HepG2 (cell line): ENCODE results near the gene TAF11L3.
"Not testable (repeated sequence)": the region's sequence is repeated elsewhere in the genome, so short reads cannot be mapped to it uniquely, and the experiment has no call there.

Source experiments
- BHLHE40 ChIP-seq: IDR thresholded peaks from 2 replicates; pipeline ENCODE4 v1.6.1; 2011; ENCODE audit warnings: low read length, improper control_type of control experiment
- CREM ChIP-seq, 2 experiments: sonication (generic) in 1 of 2; formaldehyde crosslinking in 1 of 2; IDR thresholded peaks; 2 replicates each; pipeline versions ENCODE4 v1.4.0 to v1.6.1; 2016 to 2020; ENCODE audit warnings: antibody characterized with exemption in 1 of 2, mild to moderate bottlenecking in 1 of 2, missing genetic modification reagents in 1 of 2
- CTCF ChIP-seq: sonication (generic); formaldehyde crosslinking; IDR thresholded peaks from 2 replicates; pipeline ENCODE4 v1.5.0; 2020; ENCODE audit warnings: mild to moderate bottlenecking, missing genetic modification reagents, moderate library complexity
- ETS1 ChIP-seq: sonication (generic); formaldehyde crosslinking; IDR thresholded peaks from 2 replicates; pipeline ENCODE4 v1.4.0; 2020; ENCODE audit warnings: missing genetic modification reagents
- HMGXB3 ChIP-seq: sonication (generic); formaldehyde crosslinking; IDR thresholded peaks from 2 replicates; pipeline ENCODE4 v1.4.0; 2020; ENCODE audit warnings: missing genetic modification reagents, borderline replicate concordance
- HOMEZ ChIP-seq: IDR thresholded peaks from 2 replicates; pipeline ENCODE4 v1.6.1; 2016; ENCODE audit warnings: low read depth
- POLR2AphosphoS2 ChIP-seq: IDR thresholded peaks from 2 replicates; pipeline ENCODE4 v1.6.1; 2011; ENCODE audit warnings: low read depth, low read length, improper control_type of control experiment
- SSRP1 ChIP-seq: IDR thresholded peaks from 2 replicates; pipeline ENCODE4 v1.6.1; 2016; ENCODE audit warnings: control low read depth
- ZBTB42 ChIP-seq: sonication (generic); formaldehyde crosslinking; IDR thresholded peaks from 2 replicates; pipeline ENCODE4 v1.5.0; 2020; ENCODE audit warnings: mild to moderate bottlenecking, missing genetic modification reagents
- ZNF205 ChIP-seq: IDR thresholded peaks from 2 replicates; pipeline ENCODE4 v1.6.1; 2018; ENCODE audit warnings: missing biosample characterization, missing genetic modification reagents
- ZNF333 ChIP-seq: sonication (generic); formaldehyde crosslinking; IDR thresholded peaks from 2 replicates; pipeline ENCODE4 v1.4.0; 2020; ENCODE audit warnings: mild to moderate bottlenecking, missing genetic modification reagents, borderline replicate concordance
- ZNF546 ChIP-seq: sonication (generic); formaldehyde crosslinking; conservative IDR thresholded peaks from 2 replicates; pipeline ENCODE4 v1.8.1; 2023; ENCODE audit warnings: mild to moderate bottlenecking, missing genetic modification reagents
- ZNF558 ChIP-seq: sonication (generic); formaldehyde crosslinking; IDR thresholded peaks from 2 replicates; pipeline ENCODE4 v1.9.0; 2022; ENCODE audit warnings: mild to moderate bottlenecking, missing genetic modification reagents, borderline replicate concordance
- ZSCAN20 ChIP-seq: sonication (generic); formaldehyde crosslinking; IDR thresholded peaks from 2 replicates; pipeline ENCODE4 v1.4.0; 2020; ENCODE audit warnings: missing genetic modification reagents, mild to moderate bottlenecking, borderline replicate concordance

- not testable (repeated sequence) for TF ChIP-seq SSRP1; CTCF (CRISPR knock-in tag); ETS1 (CRISPR knock-in tag); POLR2AphosphoS2; ZBTB42 (CRISPR knock-in tag); CREM (IDR thresholded peaks at IDR 0.05); CREM (CRISPR knock-in tag; IDR thresholded peaks at IDR 0.05); ZNF333 (CRISPR knock-in tag); ZSCAN20 (CRISPR knock-in tag); ZNF205 (CRISPR knock-in tag); ZNF546 (CRISPR knock-in tag); HOMEZ; BHLHE40; HMGXB3 (CRISPR knock-in tag); ZNF558 (CRISPR knock-in tag)
These were observed 43.1 kb upstream of the TAF11L3 start for GRCh38 chr5:17475064-17475463.
